ENCODE data around the gene PDCL2.
"Not testable (repeated sequence)": the region's sequence is repeated elsewhere in the genome, so short reads cannot be mapped to it uniquely, and the experiment has no call there.

PDCL2 gene, protein sequence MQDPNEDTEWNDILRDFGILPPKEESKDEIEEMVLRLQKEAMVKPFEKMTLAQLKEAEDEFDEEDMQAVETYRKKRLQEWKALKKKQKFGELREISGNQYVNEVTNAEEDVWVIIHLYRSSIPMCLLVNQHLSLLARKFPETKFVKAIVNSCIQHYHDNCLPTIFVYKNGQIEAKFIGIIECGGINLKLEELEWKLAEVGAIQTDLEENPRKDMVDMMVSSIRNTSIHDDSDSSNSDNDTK

GRCh38 chr4:55592014-55592413 lies at the start of gene PDCL2:
PDCL2 (minus strand) TSS chr4:55592245; CDS start chr4:55592109, 136 bp downstream.
- Mint-ChIP-seq H3K36me3 (ENCODE audit: low read depth) (no peaks in the 10 kb centered on the region), H3K27ac (no peak within 1 kb of the TSS), H3K27me3 (ENCODE audit: low read depth) (peaks cover 3% of the 10 kb centered on the region), H3K9me3 (no peaks in the 10 kb centered on the region), H3K4me1 (ENCODE audit: low read depth) (no peaks in the 10 kb centered on the region), H3K4me3 (no peak within 1 kb of the TSS)
- DNase-seq (ENCODE audit: low spot score) = no peak

GRCh38 chr4:55637272-55637820 lies 45.3 kb upstream of the PDCL2 start:
- H3K36me3 Mint-ChIP-seq (ENCODE audit: low read depth) = no peaks in the 10 kb centered on the region
- peaks cover 8% of the 10 kb centered on the region for H3K4me1 Mint-ChIP-seq (ENCODE audit: low read depth)
- peaks cover 55% of the 10 kb centered on the region for H3K27me3 Mint-ChIP-seq (ENCODE audit: low read depth)
- H3K4me3 Mint-ChIP-seq = no peak overlapping the region
- no peaks in the 10 kb centered on the region for H3K9me3 Mint-ChIP-seq
- H3K27ac Mint-ChIP-seq = no peak overlapping the region
- DNase-seq (ENCODE audit: low spot score) = no peak

- no peak for DNase-seq (ENCODE audit: low spot score)
- Mint-ChIP-seq H3K4me3 (peak overlapping the region; percentile 65), H3K9me3 (no peaks in the 10 kb centered on the region), H3K4me1 (ENCODE audit: low read depth) (peaks cover 8% of the 10 kb centered on the region), H3K27ac (no peak overlapping the region), H3K36me3 (ENCODE audit: low read depth) (no peaks in the 10 kb centered on the region), H3K27me3 (ENCODE audit: low read depth) (peaks cover 59% of the 10 kb centered on the region)
Measured at GRCh38 chr4:55636656-55636999, 44.6 kb upstream of the PDCL2 start.

GRCh38 chr4:55635741-55636655 lies 44.0 kb upstream of the PDCL2 start, which contains the start of gene NMU:
NMU (minus strand) TSS chr4:55636298; CDS start chr4:55636192, 106 bp downstream.
- DNase-seq (ENCODE audit: low spot score) = peak; percentile 19
- Mint-ChIP-seq H3K27me3 (ENCODE audit: low read depth) (peaks cover 62% of the 10 kb centered on the region), H3K4me3 (peak within 1 kb of the TSS; percentile 65), H3K9me3 (no peaks in the 10 kb centered on the region), H3K27ac (no peak within 1 kb of the TSS), H3K4me1 (ENCODE audit: low read depth) (peaks cover 8% of the 10 kb centered on the region), H3K36me3 (ENCODE audit: low read depth) (no peaks in the 10 kb centered on the region)

GRCh38 chr4:55635282-55635681 lies 43.2 kb upstream of the PDCL2 start:
- Mint-ChIP-seq H3K36me3 (ENCODE audit: low read depth) (no peaks in the 10 kb centered on the region), H3K27me3 (ENCODE audit: low read depth) (peaks cover 58% of the 10 kb centered on the region), H3K4me1 (ENCODE audit: low read depth) (peaks cover 8% of the 10 kb centered on the region), H3K9me3 (no peaks in the 10 kb centered on the region), H3K27ac (no peak overlapping the region), H3K4me3 (peak overlapping the region; percentile 55)
- no peak for DNase-seq (ENCODE audit: low spot score)

DNA sequence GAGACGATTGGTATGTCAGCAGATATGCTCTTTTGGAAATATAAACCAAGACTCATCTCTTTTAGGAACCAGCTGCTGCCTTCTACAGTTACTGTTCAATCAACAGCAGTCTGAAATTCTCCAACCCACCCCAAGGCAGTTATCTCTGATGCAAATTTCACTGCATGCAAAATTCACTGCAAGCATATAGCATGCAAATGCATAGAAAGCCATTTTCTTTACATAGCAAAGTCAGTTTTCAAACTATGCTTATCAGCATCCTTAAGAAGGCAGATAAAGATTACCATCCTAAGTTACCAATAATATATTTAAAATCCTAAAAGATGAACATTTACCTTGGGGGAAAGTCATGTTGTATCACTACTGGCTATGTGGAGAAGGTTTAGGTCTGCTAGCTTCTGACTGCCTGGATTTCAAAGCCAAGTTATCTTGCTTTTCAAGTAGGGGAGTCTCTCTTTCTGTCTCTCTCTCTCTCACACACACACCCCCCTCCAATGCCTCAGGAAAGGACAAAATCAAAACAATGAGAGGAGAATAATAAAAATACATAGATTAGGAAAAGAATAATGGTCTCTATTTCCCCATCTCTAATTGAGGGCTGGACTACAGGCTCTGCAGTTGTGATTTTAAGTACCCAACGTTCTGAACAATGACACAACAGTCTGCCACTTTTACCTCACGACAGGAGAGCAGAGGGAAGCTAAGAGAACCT lies 42.5 kb upstream of the PDCL2 start:
- DNase-seq (ENCODE audit: low spot score) = no peak
- no peak overlapping the region for H3K4me3 Mint-ChIP-seq
- H3K36me3 Mint-ChIP-seq (ENCODE audit: low read depth) = no peaks in the 10 kb centered on the region
- H3K27ac Mint-ChIP-seq = no peak overlapping the region
- H3K9me3 Mint-ChIP-seq = no peaks in the 10 kb centered on the region
- peaks cover 53% of the 10 kb centered on the region for H3K27me3 Mint-ChIP-seq (ENCODE audit: low read depth)
- H3K4me1 Mint-ChIP-seq (ENCODE audit: low read depth) = peaks cover 8% of the 10 kb centered on the region

GRCh38 chr4:55633903-55634302 lies 41.9 kb upstream of the PDCL2 start:
- H3K4me1 Mint-ChIP-seq (ENCODE audit: low read depth) = peaks cover 8% of the 10 kb centered on the region
- no peak overlapping the region for H3K27ac Mint-ChIP-seq
- no peak for DNase-seq (ENCODE audit: low spot score)
- no peak overlapping the region for H3K4me3 Mint-ChIP-seq
- peaks cover 50% of the 10 kb centered on the region for H3K27me3 Mint-ChIP-seq (ENCODE audit: low read depth)
- no peaks in the 10 kb centered on the region for H3K9me3 Mint-ChIP-seq
- H3K36me3 Mint-ChIP-seq (ENCODE audit: low read depth) = no peaks in the 10 kb centered on the region

- no peaks in the 10 kb centered on the region for H3K36me3 Mint-ChIP-seq (ENCODE audit: low read depth)
- H3K4me3 Mint-ChIP-seq = no peak overlapping the region
- no peaks in the 10 kb centered on the region for H3K4me1 Mint-ChIP-seq (ENCODE audit: low read depth)
- H3K27me3 Mint-ChIP-seq (ENCODE audit: low read depth) = no peaks in the 10 kb centered on the region
- no peak for DNase-seq (ENCODE audit: low spot score)
- H3K27ac Mint-ChIP-seq = no peak overlapping the region
- H3K9me3 Mint-ChIP-seq = no peaks in the 10 kb centered on the region
Measured at GRCh38 chr4:55625835-55626234, 33.8 kb upstream of the PDCL2 start.

GRCh38 chr4:55624063-55624462 lies 32.0 kb upstream of the PDCL2 start:
- H3K9me3 Mint-ChIP-seq; H3K27me3 Mint-ChIP-seq (ENCODE audit: low read depth); H3K4me1 Mint-ChIP-seq (ENCODE audit: low read depth); H3K27ac Mint-ChIP-seq; H3K4me3 Mint-ChIP-seq; DNase-seq (ENCODE audit: low spot score); H3K36me3 Mint-ChIP-seq (ENCODE audit: low read depth): not testable (repeated sequence)

DNA sequence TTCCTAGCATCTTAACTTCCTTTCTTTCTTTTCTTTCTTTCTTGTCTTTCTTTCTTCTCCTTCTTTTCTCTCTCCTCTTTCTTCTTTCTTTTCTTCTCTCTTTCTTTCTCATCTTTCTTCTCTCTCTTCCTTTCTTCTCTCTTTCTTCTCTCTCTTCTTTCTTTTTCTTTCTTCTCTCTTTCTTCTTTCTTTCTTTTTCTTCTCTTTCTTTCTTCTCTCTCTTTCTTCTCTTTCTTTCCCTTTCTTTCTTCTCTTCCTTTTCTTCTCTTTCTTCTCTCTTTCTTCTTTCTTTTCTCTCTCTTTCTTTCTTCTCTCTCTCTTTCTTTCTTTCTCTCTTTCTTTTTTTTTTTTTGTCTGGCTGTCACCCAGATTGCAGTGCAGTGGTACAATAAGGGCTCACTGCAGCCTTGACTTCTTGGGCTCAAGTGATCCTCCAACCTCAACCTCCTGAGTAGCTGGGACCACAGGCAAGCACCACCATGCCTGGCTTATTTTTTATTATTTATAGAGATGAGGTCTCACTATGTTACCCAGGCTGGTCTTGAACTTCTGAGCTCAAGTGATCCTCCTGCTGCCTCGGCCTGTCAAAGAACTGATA lies 26.6 kb upstream of the PDCL2 start:
- Mint-ChIP-seq H3K36me3 (ENCODE audit: low read depth) (no peaks in the 10 kb centered on the region), H3K27me3 (ENCODE audit: low read depth) (no peaks in the 10 kb centered on the region), H3K4me1 (ENCODE audit: low read depth) (peaks cover 12% of the 10 kb centered on the region), H3K27ac (no peak overlapping the region), H3K4me3 (no peak overlapping the region), H3K9me3 (no peaks in the 10 kb centered on the region)
- no peak for DNase-seq (ENCODE audit: low spot score)

GRCh38 chr4:55617587-55618197 lies 25.6 kb upstream of the PDCL2 start:
- peaks cover 12% of the 10 kb centered on the region for H3K4me1 Mint-ChIP-seq (ENCODE audit: low read depth)
- no peaks in the 10 kb centered on the region for H3K9me3 Mint-ChIP-seq
- no peak for DNase-seq (ENCODE audit: low spot score)
- no peaks in the 10 kb centered on the region for H3K36me3 Mint-ChIP-seq (ENCODE audit: low read depth)
- no peak overlapping the region for H3K4me3 Mint-ChIP-seq
- H3K27ac Mint-ChIP-seq = no peak overlapping the region
- H3K27me3 Mint-ChIP-seq (ENCODE audit: low read depth) = no peaks in the 10 kb centered on the region

GRCh38 chr4:55615008-55615407 lies 23.0 kb upstream of the PDCL2 start:
- H3K27me3 Mint-ChIP-seq (ENCODE audit: low read depth) = no peaks in the 10 kb centered on the region
- H3K4me3 Mint-ChIP-seq = no peak overlapping the region
- H3K27ac Mint-ChIP-seq = no peak overlapping the region
- DNase-seq (ENCODE audit: low spot score) = no peak
- no peaks in the 10 kb centered on the region for H3K9me3 Mint-ChIP-seq
- H3K4me1 Mint-ChIP-seq (ENCODE audit: low read depth) = peaks cover 12% of the 10 kb centered on the region
- no peaks in the 10 kb centered on the region for H3K36me3 Mint-ChIP-seq (ENCODE audit: low read depth)

DNA sequence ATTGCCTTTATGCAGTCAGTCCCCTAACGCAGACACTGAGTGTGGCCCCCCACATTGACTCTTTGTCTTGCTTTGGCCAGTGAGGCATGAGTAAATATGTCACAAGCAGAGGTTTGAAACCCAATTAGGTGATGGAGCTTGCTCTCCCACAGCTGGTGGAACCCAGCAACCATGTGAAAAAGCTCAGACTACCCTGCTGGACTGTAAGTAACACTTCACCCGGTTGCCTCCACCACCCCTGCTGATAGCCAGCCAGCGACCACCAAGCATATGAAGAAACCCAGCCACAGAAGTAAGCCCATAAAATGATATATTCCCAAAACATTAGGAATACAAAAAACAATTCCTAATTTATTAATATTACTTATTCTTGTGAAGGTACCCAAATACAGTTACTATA lies 21.6 kb upstream of the PDCL2 start:
- Mint-ChIP-seq H3K27ac (no peak overlapping the region), H3K27me3 (ENCODE audit: low read depth) (no peaks in the 10 kb centered on the region), H3K4me3 (no peak overlapping the region), H3K9me3 (no peaks in the 10 kb centered on the region), H3K36me3 (ENCODE audit: low read depth) (no peaks in the 10 kb centered on the region), H3K4me1 (ENCODE audit: low read depth) (peaks cover 10% of the 10 kb centered on the region)
- DNase-seq (ENCODE audit: low spot score) = no peak
